ENCODE measurements around the gene TPCN1.

Gene TPCN1

DNA sequence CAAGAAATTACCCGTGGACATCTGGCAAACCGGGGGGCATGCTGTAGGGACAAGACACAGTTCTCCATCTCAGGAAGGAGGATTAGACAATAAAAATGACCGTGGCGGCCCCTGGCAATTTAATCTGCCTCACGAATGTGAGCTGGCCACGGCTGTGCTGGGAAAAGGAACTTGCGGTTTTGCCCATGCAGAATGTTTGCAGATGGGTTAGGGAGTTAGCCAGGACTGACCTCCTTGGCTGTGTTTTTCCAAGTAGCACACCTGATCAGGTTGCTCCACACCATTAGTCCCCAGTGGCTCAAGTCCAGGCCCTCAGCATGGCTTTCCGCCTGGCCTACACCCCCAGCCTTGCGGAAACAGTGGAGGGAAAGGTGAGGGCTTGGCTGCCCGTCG, 20.8 kb downstream of the TPCN1 start:
- no peak for DNase-seq (ENCODE audit: low read depth)

DNA sequence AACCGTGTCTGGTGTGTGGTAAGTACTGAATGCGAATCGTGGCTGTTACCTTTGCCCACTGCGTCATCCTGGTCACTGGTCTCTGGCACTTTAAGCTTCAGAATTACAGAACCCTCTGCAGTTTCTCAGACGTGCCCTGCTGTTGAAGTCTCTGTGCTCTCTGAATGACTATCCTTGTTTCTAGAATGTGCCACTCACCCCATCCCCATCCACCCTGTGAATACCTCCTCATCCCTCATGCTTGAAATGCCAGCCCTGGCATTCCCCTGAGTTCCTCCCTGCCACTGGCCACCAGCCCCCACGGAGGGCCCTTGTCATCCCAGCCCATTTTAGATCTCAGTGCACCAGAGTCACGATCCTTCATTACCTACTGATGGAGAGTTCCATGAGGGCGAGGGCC, 21.3 kb downstream of the TPCN1 start:
- no peak for DNase-seq (ENCODE audit: low read depth)

- DNase-seq (ENCODE audit: low read depth) = no peak
These were observed 22.8 kb downstream of the TPCN1 start for GRCh38 chr12:113244047-113244460.

DNA sequence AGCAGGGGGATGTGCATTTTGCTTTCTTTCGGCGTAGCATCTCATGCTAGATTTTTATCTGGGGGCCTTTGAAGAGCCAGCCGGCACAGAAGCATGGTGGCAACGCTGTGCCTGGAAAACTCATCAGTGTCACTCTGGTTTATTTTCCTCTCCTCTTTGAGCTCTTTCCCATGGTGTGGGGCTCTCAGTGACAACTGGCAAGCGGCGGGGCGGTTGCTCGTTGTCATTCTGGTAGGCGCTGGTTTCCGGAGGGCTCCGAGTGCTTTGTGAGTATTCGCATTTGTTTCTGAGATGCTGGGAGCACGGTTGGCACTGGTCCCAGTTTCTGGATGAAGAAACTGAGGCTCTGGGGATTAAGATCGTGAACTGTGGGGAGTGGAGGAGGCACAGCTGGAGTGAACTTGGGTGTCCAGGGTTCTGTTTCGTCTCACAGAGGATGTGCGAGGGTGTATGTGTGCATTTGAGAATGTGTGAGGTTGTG, 23.3 kb downstream of the TPCN1 start:
- DNase-seq (ENCODE audit: low read depth) = no peak

DNA sequence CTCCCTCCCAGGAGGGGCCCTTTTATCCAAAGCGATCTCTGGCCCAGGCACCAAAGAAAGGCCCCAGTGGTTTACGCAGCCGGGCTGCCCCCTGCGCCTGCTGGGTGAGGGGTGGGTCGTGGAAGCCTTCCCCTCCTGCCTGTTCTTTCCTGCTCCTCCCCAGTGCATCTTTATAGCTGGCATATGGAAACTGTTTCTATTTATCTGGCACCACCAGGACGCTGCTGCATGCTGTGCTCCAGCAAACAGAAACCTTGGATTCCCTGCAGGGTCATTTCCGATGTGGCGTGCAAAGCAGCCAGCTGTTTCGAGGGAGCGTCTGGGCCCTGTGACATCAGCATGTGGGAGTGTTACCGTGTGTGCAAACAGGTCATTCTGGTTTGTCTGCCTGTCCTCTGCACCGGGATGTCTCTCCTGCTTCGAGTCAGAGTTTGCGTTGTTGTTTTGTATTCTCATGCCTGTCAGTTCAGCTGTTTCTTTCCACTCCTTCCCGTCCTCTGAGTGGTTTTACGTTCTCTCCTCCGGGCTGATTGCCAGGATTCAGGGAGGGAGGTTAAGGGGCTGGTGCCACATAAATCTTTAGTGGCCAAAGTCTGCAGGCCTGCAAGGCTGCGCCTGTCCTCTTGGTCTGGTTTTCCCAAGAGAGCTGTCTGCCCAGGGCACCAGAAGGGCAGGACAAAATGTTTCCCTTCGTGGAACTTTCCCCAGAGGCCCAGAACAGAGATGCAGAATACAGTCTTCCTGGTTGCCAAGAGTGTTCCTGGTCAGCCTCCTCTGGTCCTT, 24.6 kb downstream of the TPCN1 start:
- DNase-seq (ENCODE audit: low read depth) = no peak

DNA sequence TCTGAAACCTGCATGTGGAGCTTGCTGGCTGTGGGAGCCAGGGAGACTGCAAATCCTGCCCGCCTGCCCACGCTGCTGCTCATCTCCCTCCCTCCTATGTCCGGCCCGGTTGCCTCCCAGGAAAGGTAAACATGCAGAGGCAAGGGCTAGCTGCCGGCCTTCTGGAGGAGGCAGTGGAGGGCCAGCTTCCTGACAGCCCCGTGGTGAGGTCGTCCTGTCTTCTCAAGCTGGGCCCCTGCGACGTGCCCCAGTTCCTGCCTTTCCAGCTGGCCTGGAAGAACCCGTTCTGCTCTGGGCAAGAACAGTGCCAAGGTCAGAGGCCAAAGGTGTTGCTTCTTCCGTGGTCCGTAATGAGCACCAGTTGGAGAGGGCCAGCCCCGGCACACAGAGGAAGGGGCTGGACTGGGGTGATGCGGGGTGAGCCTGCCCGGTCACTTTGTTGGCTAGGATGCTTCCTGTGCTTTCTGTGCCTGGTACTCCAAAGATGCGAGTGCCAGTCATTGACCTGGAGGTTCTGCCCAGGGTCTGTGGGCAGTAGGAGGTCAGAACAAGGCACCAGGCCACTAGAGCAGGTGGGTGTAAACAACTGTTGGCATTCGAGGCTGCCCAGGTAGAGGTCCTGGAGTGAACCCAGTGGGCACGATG, 25.3 kb downstream of the TPCN1 start:
- no peak for DNase-seq (ENCODE audit: low read depth)

GRCh38 chr12:113247123-113248050, 26.1 kb downstream of the TPCN1 start:
- no peak for DNase-seq (ENCODE audit: low read depth)

- DNase-seq (ENCODE audit: low read depth) = no peak
These were observed 27.0 kb downstream of the TPCN1 start for GRCh38 chr12:113248051-113248825.

GRCh38 chr12:113248842-113249435, 27.7 kb downstream of the TPCN1 start:
- DNase-seq (ENCODE audit: low read depth) = no peak

- no peak for DNase-seq (ENCODE audit: low read depth)
These were observed 28.3 kb downstream of the TPCN1 start for GRCh38 chr12:113249546-113249945.

DNA sequence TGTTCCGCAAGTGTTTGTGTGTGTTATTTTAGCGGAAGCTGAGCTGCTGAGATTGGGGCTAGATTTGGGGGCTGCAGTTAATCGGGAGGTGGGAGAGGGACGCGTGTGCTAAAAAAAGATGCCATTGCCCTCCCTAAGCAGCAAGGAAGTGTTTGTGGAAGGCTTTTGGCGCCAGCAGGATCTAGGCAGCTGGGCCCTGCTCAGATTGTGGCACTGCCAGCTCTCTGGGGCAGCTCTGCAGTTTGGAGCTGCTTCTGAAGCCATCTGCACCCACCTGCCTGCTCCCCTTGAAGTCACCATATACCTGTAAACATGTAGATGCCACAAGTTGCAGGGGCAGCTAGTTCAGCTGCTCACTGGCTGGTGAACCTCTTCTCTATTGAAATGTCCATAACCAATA, 28.8 kb downstream of the TPCN1 start:
- no peak for DNase-seq (ENCODE audit: low read depth)

GRCh38 chr12:113251404-113252070, 30.3 kb downstream of the TPCN1 start:
- no peak for DNase-seq (ENCODE audit: low read depth)

GRCh38 chr12:113252494-113252893, 31.2 kb downstream of the TPCN1 start:
- no peak for DNase-seq (ENCODE audit: low read depth)

- DNase-seq (ENCODE audit: low read depth) = no peak
These were observed 32.4 kb downstream of the TPCN1 start for GRCh38 chr12:113253532-113254285.

DNA sequence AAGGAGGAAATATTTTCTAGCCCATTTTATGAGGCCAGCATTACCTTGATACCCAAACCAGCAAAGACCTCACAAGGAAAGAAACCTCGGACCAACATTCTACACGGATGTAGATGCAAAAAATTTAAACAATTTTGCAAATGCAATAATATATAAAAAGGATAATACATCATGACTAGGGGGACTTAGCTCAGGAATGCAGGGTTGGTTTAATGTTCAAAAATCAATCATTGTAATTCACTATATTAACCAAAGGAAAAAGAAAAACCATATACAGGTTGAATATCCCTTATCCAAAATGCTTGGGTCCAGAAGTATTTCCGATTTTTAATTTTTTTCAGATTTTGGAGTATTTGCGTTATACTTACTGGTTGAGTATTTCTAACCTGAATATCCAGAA, 33.0 kb downstream of the TPCN1 start:
- no peak for DNase-seq (ENCODE audit: low read depth)

DNA sequence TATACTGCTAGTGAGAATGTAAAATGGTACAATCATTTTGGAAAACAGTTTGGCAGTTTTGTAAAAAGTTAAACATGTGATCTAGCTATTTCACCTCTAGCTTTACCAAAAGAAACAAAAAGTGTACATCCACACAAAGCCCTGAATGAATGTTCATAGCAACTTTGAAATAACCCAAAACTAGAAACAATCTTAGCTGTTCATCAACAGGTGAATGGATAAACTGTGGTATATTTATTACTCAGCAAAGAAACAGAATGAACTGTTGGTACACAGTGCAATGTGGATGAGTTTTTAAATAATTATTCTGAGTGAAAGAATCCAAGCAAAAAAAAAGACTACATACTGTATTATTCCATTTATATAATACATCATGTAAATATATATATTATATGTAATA, 36.3 kb downstream of the TPCN1 start:
- DNase-seq (ENCODE audit: low read depth) = no peak

- DNase-seq (ENCODE audit: low read depth) = no peak
These were observed 38.9 kb downstream of the TPCN1 start for GRCh38 chr12:113260127-113260526.

DNA sequence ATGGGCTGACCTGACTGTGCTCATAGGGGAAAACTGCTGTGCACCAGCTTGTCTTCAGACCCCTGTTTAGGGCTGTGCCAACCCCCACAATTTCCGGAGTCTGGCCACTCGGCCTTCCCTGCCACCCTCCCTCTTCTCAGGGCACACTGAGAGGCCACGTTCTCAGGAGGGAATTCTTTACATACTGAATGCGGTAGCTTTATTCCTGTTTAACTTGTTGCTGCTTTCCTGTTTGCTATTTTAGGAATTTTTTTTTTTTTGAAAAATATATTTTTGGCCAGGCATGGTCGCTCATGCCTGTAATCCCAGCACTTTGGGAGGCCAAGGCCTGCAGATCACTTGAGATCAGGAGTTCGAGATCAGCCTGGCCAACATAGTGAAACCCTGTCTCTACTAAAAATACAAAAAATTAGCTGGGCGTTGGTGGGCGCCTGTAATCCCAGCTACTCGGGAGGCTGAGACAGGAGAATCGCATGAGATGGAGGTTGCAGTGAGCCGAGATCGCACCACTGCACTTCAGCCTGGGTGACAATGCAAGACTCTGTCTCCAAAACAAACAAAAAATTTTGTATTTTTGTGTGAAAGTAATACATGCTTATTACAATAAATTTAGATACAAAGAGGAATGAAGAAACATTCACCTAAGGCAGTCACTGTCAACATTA, 39.5 kb downstream of the TPCN1 start:
- no peak for DNase-seq (ENCODE audit: low read depth)

- DNase-seq (ENCODE audit: low read depth) = no peak
These were observed 40.7 kb downstream of the TPCN1 start for GRCh38 chr12:113261847-113262470.
